DMS53 treated with DMSO at 0.1 percent for 48 hours (cell line): Measurements from ENCODE around the gene REC8.

Source experiments
- DNase-seq: peaks from one replicate; lab custom pipeline; 2025; ENCODE audit not compliant: unreplicated experiment; lab: John Stamatoyannopoulos, UW

REC8 gene

DNA sequence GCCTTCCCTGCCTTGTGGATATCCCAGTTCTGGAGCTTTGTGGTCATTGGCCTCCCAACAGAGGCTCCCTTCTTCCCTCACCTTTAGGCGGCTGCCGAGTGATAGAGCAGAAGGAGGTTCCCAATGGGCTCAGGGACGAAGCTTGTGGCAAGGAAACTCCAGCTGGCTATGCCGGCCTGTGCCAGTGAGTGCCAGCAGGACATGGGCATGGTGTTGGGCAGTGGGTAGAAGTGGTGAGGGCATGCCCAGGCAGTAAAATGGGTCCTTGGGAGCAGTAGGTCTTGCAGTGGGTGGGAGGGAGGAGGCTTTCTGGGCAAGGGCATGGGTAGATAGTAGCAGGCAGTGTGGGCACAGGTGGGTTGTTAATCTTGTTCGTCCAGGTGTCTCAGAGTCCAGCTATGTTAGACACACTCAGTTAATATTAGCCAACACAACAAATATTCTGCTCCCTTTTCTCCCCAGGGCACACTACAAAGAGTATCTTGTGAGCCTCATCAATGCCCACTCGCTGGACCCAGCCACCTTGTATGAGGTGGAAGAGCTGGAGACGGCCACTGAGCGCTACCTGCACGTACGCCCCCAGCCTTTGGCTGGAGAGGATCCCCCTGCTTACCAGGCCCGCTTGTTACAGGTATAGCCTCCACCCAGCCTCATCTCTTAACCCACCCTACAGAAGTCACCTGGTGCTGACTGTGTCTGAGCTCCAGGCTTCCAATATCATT is 11.9 kb upstream of the REC8 start:
- no peak for DNase-seq

DNA sequence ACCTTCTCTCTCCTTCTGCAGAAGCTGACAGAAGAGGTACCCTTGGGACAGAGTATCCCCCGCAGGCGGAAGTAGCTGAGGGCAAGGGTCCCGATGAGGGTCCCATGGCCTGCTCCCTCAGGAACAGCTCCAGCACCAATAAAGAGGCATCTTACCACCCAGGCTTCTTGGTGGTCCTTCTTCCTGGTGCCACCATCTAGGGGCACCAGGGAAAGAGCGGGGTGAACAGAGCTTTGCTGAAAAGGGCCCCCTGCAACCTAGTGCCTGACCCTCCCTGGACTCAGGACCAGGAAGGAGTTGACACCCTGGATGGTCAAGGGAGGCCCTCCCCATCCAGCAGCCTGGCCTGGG is 11.4 kb upstream of the REC8 start:
- DNase-seq, result no peak

DNA sequence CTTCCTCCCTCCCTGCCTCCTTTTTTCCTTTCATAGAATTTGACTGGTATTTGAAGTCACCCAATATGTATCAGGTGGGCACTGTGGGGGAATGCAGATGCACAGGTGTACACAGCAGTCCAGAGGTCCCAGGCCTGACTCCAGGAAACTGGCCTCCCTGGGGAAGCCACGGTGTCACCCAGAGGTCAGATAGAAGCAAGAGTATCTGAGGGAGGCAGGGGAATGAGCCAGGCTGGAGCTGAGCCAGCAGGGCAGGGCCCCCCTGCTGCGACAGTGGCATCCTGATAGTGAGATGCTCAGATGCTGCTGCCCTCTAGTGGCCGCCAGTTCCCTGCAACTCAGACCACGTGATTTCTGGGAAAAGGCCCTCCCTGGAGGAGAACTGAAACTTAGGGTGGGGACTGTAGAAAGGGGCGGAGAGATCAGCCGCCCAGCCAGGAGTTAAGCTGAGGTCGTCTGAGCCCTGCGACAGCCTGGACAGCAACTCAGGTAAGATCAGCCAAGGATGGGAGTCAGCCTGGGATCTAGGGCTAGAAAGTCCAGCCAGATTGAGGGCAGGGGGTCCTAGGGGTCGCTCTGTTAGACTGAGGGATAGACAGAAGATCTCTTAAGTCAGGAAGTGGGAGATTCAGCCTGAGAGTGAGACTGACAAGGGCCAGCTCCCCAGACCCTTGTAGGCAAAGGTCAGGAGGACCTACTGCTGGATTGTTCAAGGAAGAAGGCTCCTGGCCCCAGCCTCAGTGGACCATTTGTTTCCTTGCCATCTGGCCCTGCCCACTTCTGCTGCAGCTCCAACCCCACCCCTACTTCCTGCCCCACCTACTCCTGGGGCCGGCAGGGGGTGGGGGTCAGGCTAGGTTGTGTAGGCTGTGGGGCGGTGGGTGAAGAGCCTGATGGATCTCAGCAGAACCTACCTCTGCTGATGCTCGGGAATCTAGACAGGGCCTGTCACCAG is 10.8 kb upstream of the REC8 start, which contains the start of gene IRF9:
IRF9 (plus strand) TSS at position 416 of the 955 bp plus-strand sequence. CDS start 880 bp downstream, outside the sequence.
- DNase-seq, result peak; percentile 94

GRCh38 chr14:24162093-24162492 is 9.8 kb upstream of the REC8 start:
- no peak for DNase-seq

DNA sequence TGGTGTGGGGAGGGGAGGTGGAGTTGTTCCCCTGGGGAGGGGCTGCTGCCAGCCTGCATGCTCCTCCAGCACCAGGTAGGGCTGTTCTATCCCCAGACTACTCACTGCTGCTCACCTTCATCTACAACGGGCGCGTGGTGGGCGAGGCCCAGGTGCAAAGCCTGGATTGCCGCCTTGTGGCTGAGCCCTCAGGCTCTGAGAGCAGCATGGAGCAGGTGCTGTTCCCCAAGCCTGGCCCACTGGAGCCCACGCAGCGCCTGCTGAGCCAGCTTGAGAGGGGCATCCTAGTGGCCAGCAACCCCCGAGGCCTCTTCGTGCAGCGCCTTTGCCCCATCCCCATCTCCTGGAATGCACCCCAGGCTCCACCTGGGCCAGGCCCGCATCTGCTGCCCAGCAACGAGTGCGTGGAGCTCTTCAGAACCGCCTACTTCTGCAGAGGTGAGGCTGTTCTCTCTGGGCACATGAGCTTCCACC is 7.3 kb upstream of the REC8 start:
- no peak for DNase-seq

GRCh38 chr14:24165785-24166184 is 6.1 kb upstream of the REC8 start:
- DNase-seq, result no peak

- DNase-seq, result no peak
These were observed 4.3 kb upstream of the REC8 start for GRCh38 chr14:24167469-24168114.

- DNase-seq, result no peak
These were observed 481 bp downstream of the REC8 start for GRCh38 chr14:24172261-24172860.

- no peak for DNase-seq
These were observed 996 bp downstream of the REC8 start for GRCh38 chr14:24172871-24173281.

DNA sequence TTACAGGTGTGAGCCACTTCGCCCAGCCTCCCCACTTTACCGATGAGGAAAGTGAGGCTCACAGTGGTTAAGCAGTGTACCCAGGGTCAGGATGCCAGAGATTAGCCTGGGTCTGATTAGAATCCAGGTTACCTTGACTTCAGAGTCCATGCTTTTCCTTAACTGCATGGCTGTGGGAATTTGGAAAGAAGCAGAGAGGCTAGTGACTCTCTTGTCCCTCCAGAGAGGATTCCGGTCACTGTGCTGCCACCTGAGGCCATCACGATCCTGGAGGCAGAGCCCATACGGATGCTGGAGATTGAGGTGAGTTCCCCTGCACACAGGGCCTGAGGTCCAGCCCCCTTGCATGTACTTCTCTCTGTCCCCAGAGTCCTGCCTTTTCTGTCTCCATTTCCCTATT is 4.7 kb downstream of the REC8 start:
- DNase-seq, result no peak

- DNase-seq, result no peak
These were observed 5.4 kb downstream of the REC8 start for GRCh38 chr14:24177041-24177825.

GRCh38 chr14:24177891-24178290 is 6.0 kb downstream of the REC8 start:
- DNase-seq, result no peak

DNA sequence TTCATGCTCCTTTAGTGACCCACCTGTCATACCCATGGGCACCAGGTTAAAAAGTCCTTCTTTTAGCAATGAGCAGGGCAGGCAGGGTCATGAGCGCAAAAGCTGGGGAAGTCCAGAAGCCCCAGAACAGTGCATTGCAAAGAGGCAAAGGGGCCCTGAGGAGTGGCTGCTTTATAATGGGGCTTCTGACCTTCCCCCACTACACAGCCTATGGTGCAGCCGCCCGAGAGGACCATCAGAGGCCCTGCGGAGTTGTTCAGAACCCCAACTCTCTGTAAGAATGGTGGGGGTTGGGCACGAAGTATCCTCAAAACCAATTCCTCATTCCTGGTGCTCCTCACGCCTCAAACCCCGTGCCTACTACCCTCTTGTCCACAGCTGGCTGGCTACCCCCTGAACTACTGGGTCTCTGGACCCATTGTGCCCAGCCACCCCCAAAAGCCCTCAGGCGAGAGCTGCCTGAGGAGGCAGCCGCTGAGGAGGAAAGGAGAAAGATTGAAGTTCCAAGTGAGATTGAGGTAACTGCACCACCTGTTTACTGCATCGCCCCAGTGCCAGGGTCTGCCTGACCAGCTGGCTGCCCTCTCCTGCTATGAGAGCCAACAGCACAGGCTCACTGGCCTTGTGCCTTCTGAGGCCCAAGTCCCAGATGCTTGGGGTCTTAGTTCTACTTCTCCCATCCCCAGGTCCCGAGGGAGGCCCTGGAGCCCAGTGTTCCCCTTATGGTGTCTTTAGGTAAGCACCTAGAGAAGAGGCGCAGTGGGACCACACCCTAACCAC is 6.7 kb downstream of the REC8 start:
- DNase-seq, result no peak

DNA sequence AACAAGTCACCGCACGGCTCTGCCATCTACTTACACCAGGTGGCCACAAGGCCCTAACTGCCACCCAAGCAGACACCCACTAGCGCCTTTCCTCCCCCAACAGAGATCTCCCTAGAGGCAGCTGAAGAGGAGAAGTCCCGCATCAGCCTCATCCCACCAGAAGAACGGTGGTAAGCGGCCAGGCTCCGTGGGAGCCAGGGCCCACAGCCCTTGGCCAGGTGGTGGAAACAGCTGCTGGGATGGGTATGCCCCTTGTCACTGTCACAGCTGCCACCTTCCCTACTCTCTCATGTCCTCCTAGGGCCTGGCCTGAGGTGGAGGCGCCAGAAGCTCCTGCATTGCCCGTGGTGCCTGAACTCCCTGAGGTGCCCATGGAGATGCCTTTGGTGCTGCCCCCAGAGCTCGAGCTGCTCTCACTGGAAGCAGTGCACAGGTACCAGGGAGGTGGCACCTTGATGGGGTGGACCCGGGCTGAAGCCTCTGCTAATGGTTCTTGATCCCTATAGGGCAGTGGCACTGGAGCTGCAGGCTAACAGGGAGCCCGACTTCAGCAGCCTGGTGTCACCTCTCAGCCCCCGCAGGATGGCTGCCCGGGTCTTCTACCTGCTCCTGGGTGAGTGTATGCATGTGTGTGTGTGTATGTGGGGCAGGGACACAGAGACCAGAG is 7.5 kb downstream of the REC8 start:
- no peak for DNase-seq

- DNase-seq, result no peak
These were observed 8.3 kb downstream of the REC8 start for GRCh38 chr14:24179961-24180796.

DNA sequence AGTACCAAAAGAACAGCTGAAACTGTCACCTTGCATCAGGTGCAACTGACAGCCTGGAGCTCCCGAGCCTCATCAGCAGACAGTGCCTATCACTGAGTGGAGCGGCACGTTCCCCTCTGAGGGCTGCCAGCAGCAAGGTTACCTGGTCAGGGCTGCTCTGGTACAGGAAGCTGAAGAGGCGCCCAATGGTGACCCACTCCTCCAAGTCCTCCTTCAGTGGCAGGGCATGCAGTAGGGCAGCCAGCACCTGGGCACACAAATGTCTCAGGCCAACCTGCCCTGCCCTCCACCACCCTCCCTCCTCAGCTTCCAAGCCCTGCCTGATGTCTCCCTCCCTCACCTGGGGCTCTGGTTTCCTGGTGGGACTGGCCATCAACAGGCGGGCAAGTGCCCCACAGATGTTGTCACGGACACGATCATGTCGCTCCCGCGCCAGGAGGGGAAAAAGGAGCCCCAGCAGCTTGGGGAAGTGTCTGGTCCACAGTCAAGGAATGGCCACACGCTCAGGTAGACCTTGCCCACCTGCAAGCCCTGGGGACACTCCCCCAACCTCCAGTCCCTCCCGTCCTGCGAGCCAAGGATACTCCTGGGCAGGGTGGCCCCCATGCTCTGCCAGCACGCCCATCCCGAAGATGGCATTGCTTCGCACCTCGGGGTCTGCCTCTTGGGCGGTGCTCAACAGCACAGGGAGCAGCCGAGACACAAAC is 9.6 kb downstream of the REC8 start:
- no peak for DNase-seq

DNA sequence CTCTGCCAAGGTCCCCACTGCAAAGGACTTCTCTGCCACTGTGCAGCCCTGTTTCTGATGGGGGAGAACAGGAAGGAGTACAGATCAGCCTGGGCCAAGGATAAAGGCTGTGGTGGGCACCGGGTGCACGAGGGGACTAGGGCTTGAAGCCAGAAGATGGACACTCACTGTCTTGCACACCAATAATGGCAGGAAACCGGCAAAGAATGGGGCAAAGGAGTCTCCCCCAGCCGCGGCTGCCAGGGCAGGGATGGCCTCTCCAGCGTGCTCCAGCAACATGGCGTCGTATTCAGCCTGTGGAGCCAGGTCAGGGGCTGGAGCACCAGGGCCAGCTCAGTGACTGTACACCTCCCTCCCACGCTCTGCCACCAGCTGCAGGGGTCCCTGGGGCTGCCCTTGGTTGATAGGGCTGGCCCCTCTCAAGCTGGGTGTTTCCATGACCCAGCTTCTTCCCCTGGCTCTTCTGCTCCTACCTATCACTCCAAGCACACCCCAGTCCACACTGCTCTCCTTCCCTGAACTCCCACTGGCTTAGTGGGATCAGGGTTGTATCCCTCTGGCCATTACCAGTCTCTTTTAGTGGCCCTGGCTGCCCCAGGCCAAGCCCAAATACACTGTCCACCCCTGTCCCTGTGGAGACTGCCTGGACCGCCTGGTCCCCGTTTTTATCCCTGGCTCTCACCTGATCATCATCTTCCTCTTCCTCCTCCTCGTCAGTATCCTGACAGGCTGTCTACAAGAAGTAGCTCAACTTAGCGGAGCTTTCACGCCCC is 10.4 kb downstream of the REC8 start:
- no peak for DNase-seq
